Activated B cell treated with CpG ODN at 0.5 μM for 24 hours (primary cell): ENCODE measurements around the gene PLPPR3. TPM values are rescaled to one million over a fixed set of nuclear protein-coding genes. Genes with fewer than 3 reads are reported as not detected.

ENCODE experiments used
- ATAC-seq: fragments of 200-7000 bp; cut with Tn5 transposase; one replicate; pipeline ENCODE4 v1.10.0; 2021; ENCODE audit warnings: low read depth, mild to moderate bottlenecking, moderate library complexity
- CTCF ChIA-PET: fragments of 350-600 bp; sonication (Branson Sonifier 250); formaldehyde crosslinking; loops from one replicate; lab custom pipeline; 2021; ENCODE audit warnings: antibody characterized with exemption; lab: Charles Lee
- POLR2A ChIA-PET: fragments of 350-600 bp; sonication (Branson Sonifier 250); formaldehyde crosslinking; loops from one replicate; lab custom pipeline; 2021; ENCODE audit warnings: antibody characterized with exemption; lab: Charles Lee
- DNase-seq: peaks from one replicate; pipeline ENCODE4 v3.0.0; 2022
- H3K27ac Mint-ChIP-seq: one replicate; pipeline ENCODE4 v1.8.0; 2020; ENCODE audit warnings: mixed read lengths
- H3K27me3 Mint-ChIP-seq: one replicate; pipeline ENCODE4 v1.8.0; 2021; ENCODE audit warnings: mixed read lengths
- H3K36me3 Mint-ChIP-seq: one replicate; pipeline ENCODE4 v1.8.0; 2021; ENCODE audit warnings: low read depth, mixed read lengths
- H3K4me1 Mint-ChIP-seq: one replicate; pipeline ENCODE4 v1.8.0; 2021; ENCODE audit warnings: mixed read lengths
- H3K4me3 Mint-ChIP-seq: one replicate; pipeline ENCODE4 v1.8.0; 2020; ENCODE audit warnings: mild to moderate bottlenecking, mixed read lengths
- H3K9me3 Mint-ChIP-seq: one replicate; pipeline ENCODE4 v1.8.0; 2020; ENCODE audit warnings: mixed read lengths
- intact Hi-C: fragments of 100-400 bp; cut with micrococcal nuclease; formaldehyde crosslinking; loops from one replicate; pipeline ENCODE4 v1.15.1; 2024
- total RNA-seq: library from RNA; stranded (reverse); gene quantifications from 2 replicates; pipeline ENCODE4 v1.2.3, GENCODE V29; 2022
- TF ChIP-seq, protein P1 (sequence below): fragments of 200-600 bp; IDR thresholded peaks from one replicate; pipeline ENCODE4 v1.8.0; 2022; ENCODE audit warnings: antibody characterized with exemption, mild to moderate bottlenecking

PLPPR3 gene
- total RNA-seq, 1 donor from 2014 or later: not detected

DNA sequence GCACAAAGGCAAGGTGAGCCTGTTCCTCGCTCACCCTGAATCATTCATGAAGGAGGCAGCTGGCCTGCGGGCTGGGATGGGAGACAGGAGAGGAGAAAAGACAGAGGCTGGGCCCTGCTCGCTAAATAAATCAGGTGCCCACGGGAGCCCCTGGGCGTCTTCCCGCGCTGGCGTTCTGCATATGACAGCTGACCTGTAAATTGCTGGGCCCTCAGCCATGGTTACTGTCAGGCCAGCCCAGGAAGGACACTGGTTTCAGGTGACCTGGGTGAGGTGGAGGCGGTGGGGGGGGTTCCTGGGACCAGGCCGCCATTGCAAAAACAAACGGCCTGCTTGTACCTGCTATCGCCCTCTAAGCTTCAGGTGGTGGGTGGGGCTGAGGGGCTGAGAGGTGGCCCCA lies 27.9 kb downstream of the PLPPR3 start:
- intact Hi-C loops: no loop called here
- H3K36me3 Mint-ChIP-seq: peaks cover 6% of the 10 kb centered on the region
- ChIA-PET POLR2A (no interaction called here), CTCF (no interaction called here)
- DNase-seq: no peak
- TF ChIP-seq, protein P1, sequence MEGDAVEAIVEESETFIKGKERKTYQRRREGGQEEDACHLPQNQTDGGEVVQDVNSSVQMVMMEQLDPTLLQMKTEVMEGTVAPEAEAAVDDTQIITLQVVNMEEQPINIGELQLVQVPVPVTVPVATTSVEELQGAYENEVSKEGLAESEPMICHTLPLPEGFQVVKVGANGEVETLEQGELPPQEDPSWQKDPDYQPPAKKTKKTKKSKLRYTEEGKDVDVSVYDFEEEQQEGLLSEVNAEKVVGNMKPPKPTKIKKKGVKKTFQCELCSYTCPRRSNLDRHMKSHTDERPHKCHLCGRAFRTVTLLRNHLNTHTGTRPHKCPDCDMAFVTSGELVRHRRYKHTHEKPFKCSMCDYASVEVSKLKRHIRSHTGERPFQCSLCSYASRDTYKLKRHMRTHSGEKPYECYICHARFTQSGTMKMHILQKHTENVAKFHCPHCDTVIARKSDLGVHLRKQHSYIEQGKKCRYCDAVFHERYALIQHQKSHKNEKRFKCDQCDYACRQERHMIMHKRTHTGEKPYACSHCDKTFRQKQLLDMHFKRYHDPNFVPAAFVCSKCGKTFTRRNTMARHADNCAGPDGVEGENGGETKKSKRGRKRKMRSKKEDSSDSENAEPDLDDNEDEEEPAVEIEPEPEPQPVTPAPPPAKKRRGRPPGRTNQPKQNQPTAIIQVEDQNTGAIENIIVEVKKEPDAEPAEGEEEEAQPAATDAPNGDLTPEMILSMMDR: no peak
- H3K27me3 Mint-ChIP-seq: peaks cover 12% of the 10 kb centered on the region
- H3K4me1 Mint-ChIP-seq: peaks cover 8% of the 10 kb centered on the region
- no peaks in the 10 kb centered on the region for H3K9me3 Mint-ChIP-seq
- H3K27ac Mint-ChIP-seq: no peak overlapping the region
- ATAC-seq: no peak
- H3K4me3 Mint-ChIP-seq: no peak overlapping the region

DNA sequence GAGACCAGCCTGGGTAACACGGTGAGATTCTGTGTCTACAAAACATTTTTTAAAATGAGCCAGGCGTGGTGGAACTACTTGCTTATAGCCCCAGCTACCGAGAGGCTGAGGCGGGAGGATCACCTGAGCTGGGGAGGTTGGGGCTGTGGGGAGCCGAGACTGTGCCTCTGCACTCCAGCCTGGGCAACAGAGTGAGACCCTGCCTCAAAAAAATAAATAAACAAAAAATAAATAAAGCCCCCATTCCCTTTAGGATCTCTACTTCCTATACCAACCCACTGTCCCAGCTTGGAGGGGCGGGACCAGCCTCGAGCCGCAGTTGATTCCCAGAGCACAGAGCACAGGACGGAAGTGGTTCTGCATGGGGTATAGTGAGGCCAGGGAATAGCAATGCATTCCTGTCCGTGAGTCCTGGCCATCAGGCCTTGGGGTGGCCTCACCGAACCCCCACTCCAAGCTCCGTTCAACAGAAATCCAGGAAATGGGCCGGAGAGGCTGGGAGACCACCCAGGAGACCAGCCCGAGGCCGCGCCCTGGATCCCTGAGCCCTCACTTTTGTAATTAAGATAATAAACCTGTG lies 29.4 kb downstream of the PLPPR3 start:
- intact Hi-C loops: no loop called here
- no peak overlapping the region for H3K4me3 Mint-ChIP-seq

DNA sequence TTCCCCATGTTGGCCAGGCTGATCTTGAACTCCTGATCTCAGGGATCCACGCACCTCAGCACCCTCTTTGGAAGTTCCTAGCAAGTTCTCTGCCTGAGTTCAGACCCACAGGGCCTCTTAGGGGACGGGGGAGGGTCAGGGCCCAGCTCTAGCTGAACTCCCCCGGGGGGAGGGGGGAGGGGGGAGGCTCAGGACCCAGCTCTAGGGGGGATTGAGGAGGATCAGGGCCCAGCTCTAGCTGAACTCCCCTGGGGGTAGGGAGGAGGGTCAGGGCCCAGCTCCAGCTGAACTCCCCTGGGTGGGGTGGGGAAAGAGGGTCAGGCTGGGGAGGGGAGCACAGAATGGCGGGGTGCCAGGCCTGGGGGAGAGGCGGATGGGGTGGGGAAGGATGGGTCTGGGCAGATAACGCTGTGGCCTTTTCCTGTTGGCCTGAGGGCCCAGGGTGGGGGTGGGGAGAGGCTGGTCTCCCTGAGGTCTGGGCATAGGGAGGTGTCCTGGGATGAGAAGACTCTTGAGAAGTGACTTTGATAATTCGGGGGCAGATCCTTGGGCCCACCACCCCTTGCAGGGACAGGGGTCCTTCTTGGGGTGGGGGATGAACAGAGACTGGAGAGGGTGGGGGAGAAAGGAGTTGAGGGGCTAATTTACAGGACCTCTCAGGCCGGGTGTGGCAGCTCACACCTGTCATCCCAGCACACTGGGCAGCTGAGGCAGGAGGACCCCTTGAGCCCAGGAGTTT lies 30.0 kb downstream of the PLPPR3 start:
- no peak for DNase-seq
- Mint-ChIP-seq H3K4me1 (peaks cover 2% of the 10 kb centered on the region), H3K27ac (no peak overlapping the region), H3K4me3 (no peak overlapping the region), H3K9me3 (no peaks in the 10 kb centered on the region), H3K27me3 (peaks cover 12% of the 10 kb centered on the region), H3K36me3 (peaks cover 1% of the 10 kb centered on the region)
- intact Hi-C loops: no loop called here
- ATAC-seq: no peak
- CTCF ChIA-PET: no interaction called here
- POLR2A ChIA-PET: interaction anchor here (0.8 kb wide), 1 partner anchor 12 kb away, joined by 6 read pairs; no protein-coding TSS in a partner anchor
- TF ChIP-seq, protein P1: no peak

More for the DNA sequence above, 29.4 kb downstream of the PLPPR3 start:
- no peak for ATAC-seq
- POLR2A ChIA-PET: no interaction called here
- H3K9me3 Mint-ChIP-seq: no peaks in the 10 kb centered on the region
- TF ChIP-seq, protein P1: no peak
- no peak for DNase-seq
- CTCF ChIA-PET: no interaction called here
- peaks cover 4% of the 10 kb centered on the region for H3K4me1 Mint-ChIP-seq
- H3K27me3 Mint-ChIP-seq: peaks cover 12% of the 10 kb centered on the region
- H3K36me3 Mint-ChIP-seq: peaks cover 4% of the 10 kb centered on the region
- H3K27ac Mint-ChIP-seq: no peak overlapping the region

DNA sequence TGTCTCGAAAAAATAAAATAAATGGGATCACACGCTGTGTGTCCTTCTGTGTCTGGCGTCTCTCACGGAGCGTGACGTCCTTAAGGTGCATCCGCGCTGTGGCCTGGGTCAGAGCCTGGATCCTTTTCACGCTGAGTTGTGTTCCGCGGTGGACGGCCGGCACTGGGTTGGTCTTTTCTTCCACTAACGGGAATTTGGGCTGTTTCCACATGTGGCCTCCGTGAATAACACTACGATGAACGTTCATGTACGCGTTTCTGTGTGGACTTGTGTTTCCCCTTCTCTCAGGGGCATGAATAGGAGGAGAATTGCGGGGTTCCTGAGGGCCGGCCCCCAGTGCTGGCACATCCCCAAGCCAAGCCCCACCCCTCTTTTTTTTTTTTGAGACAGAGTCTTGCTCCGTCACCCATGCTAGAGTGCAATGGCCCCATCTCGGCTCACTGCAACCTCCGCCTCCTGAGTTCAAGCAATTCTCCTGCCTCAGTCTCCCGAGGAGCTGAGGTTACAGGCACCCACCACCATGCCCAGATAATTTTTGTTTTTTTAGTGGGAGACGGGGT lies 30.7 kb downstream of the PLPPR3 start:
- H3K27ac Mint-ChIP-seq: no peak overlapping the region
- POLR2A ChIA-PET: interaction anchor here (0.8 kb wide), 1 partner anchor 13 kb away, joined by 6 read pairs; no protein-coding TSS in a partner anchor
- TF ChIP-seq, protein P1: no peak
- DNase-seq (no peak), ATAC-seq (no peak)
- H3K36me3 Mint-ChIP-seq: no peaks in the 10 kb centered on the region
- no peaks in the 10 kb centered on the region for H3K9me3 Mint-ChIP-seq
- CTCF ChIA-PET: no interaction called here
- H3K27me3 Mint-ChIP-seq: peaks cover 12% of the 10 kb centered on the region
- H3K4me1 Mint-ChIP-seq: no peaks in the 10 kb centered on the region
- intact Hi-C loops: no loop called here
- H3K4me3 Mint-ChIP-seq: no peak overlapping the region

DNA sequence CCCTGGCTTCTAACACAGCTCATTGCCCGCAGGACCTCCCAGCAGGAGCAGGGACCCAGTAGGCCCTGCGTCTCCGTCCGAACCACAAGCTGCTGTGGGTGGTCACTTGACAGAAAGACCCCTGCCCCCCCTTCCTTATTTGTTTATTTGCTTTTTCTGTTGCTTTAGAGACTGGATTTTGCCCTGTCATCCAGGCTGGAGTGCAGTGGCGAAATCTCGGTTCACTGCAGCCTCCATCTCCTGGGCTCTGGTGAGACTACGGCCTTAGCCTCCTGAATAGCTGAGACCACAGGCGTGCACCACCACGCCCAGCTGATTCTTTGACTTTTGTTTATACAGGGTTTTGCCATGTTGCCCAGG lies 32.1 kb downstream of the PLPPR3 start:
- Mint-ChIP-seq H3K4me1 (no peaks in the 10 kb centered on the region), H3K27ac (no peak overlapping the region), H3K27me3 (peaks cover 12% of the 10 kb centered on the region), H3K9me3 (no peaks in the 10 kb centered on the region), H3K36me3 (no peaks in the 10 kb centered on the region), H3K4me3 (no peak overlapping the region)
- CTCF ChIA-PET: no interaction called here
- POLR2A ChIA-PET: no interaction called here
- intact Hi-C loops: no loop called here
- TF ChIP-seq, protein P1: no peak
- ATAC-seq (no peak), DNase-seq (no peak)
